ENCODE data around the gene G6PC1.
"Not testable (repeated sequence)": the region's sequence is repeated elsewhere in the genome, so short reads cannot be mapped to it uniquely, and the experiment has no call there.

The G6PC1 gene

DNA sequence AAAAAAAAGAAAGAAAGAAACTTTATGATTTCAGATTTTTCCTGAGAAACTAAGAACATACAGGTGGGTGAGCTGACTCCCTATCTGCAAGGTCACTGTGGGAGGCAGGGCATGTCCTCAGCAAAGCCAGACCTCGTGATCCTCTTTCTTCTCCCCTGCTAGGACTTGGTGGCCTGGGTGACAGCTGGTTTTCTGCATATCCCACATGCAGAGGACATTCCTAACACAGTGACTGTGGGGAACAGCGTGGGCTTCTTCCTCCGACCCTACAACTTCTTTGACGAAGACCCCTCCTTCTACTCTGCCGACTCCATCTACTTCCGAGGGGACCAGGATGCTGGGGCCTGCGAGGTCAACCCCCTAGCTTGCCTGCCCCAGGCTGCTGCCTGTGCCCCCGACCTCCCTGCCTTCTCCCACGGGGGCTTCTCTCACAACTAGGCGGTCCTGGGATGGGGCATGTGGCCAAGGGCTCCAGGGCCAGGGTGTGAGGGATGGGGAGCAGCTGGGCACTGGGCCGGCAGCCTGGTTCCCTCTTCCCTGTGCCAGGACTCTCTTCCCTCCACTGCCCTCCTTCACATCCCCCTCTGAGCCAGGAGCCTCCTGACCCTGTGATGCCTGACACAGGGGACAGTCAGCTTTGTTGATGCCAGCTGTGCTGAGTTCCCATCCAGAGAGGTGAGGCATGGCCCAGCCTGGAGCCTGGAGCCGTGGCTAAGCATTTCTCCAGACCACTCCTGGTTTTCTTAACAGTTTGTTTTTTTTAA, 26.5 kb upstream of the G6PC1 start:
- DNase-seq = not testable (repeated sequence)

DNA sequence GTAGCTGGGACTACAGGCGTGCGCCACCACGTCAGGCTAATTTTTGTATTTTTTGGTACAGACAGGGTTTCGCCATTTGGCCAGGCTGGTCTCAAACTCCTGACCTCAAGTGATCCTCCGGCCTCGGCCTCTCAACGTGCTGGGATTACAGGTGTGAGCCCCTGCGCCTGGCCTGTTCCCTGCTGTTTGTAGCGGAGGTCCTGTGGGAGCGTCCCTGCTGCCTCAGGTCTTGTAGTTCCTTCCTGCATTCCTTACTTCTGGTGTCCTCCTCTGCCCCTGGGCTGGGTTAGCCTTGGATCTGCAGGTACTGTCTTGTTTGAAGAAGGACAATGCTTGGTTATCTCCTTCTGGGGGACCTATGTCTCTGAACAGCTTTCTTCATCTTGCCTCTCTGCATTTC, 23.6 kb upstream of the G6PC1 start:
- DNase-seq = no peak

GRCh38 chr17:42878123-42878880, 22.3 kb upstream of the G6PC1 start:
- DNase-seq = no peak

- no peak for DNase-seq
Observed at GRCh38 chr17:42878924-42879595, 21.5 kb upstream of the G6PC1 start.

- DNase-seq = no peak
Observed at GRCh38 chr17:42879596-42879985, 21.0 kb upstream of the G6PC1 start.

- DNase-seq = no peak
Observed at GRCh38 chr17:42880776-42881310, 19.8 kb upstream of the G6PC1 start.

DNA sequence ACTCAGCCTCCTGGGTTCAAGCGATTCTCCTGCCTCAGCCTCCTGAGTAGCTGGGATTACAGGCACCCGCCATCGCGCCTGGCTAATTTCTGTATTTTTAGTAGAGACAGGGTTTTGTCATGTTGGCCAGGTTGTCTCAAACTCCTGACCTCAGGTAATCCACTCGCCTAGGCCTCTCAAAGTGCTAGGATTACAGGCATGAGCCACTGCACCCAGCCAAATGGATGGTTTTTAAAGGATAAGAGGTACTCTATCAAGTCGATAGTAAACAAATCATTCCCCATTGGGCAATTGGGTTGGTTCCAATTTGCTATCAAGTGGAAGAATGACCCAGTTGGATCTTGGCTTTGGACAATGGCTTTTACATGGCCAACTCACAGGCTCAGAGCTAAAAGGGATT, 18.9 kb upstream of the G6PC1 start:
- not testable (repeated sequence) for DNase-seq

DNA sequence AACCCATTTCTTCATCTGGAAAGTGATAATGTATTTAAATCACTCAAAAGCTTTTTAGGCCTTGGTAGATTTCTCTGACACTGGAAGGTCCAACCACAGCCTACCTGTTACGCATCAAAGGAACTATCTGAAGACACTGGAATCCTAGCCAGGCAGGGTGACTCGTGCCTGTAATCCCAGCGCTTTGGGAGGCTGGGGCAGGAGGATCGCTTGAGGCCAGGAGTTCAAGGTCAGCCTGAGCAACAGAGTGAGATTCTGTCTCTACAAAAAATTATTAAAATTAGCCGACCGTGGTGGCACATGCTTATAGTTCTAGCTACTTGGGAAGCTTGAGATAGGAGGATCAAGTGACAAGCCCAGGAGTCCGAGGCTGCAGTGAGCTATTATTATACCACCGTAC, 18.4 kb upstream of the G6PC1 start:
- no peak for DNase-seq

DNA sequence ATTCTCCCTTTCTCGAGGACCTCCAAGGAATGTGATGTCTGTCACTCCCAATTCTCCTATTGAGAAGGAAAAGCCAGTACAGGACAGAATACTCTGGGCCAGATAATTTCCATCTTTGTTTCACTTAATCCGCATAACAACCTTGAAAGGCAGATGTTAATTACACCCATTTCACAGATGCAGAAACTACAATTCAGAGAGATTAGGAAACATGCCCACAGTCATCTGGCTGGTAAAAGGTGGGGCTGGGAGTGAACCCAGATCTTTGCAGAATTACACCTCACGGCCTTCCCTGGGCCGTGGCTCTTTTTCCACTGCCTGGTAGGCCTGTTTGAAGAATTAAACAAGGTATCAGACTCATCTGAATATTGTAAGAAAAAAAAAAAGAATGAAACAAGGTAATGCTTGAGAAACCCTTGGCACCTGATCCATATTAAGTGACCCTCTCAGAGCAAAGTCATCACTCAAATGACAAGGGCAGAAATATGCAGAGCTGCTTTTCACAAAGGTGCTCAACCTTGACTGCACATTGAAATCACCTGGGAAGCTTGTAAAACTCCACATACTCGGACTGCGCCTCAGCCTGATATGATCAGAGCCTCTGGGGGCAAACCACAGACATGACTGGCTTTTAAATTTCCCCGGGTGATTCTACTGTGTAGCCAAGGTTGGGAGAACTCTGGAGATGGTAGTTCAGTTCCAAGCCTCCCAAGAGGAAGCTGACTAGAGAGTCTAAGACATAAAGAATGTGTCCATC, 16.6 kb upstream of the G6PC1 start:
- DNase-seq = no peak

- not testable (repeated sequence) for DNase-seq
Observed at GRCh38 chr17:42885806-42886205, 14.8 kb upstream of the G6PC1 start.

GRCh38 chr17:42886283-42887176, 14.1 kb upstream of the G6PC1 start:
- no peak for DNase-seq

DNA sequence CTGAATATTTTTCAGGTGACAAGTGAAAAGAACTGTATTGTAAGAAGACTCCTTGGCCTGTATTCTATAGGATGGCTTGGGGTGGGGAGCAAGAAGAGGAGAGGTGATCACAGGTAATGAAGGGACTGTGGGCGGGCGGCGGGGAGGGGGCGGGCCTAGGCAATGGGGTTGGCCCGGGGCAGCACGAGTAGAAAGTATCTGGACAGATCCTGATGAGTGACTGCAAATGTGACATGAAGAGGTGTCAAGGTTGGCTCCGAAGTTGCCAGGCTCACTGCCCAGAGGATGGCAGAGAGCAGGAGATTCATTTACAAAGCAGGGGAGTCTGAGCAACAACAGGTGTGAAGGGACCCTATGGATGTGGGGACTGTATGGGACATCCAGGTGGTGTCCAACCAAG, 10.8 kb upstream of the G6PC1 start:
- DNase-seq = no peak

DNA sequence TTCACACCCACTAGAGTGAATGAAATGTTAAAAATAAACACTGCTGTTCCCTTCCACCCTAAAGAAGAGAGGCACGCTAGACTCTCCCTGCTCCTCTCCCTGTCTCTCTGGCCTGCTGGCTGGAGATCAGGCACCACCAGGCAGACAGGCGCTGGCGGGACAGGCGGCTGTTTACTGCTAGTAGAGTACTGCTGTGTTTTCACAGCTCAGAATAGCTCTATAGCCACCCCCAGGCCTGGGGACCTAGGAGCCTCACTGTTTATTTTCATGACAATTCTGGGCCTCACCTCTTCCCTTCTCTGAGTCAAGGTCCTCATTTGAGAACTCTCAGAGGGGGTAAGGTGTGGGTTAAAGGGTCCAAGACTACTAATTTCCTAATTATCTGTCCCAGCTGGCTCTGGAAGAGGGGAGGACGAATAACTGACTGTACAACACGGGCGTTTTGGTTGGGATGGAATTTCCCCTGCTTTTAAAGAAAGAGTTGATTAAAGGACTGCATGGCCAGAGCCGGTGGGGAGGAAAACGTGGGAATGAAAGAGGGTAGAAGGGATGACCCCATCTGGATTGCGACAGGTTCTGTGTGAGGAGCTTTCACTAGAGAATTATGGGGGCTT, 9.0 kb upstream of the G6PC1 start:
- DNase-seq = peak; percentile 18 to 60

DNA sequence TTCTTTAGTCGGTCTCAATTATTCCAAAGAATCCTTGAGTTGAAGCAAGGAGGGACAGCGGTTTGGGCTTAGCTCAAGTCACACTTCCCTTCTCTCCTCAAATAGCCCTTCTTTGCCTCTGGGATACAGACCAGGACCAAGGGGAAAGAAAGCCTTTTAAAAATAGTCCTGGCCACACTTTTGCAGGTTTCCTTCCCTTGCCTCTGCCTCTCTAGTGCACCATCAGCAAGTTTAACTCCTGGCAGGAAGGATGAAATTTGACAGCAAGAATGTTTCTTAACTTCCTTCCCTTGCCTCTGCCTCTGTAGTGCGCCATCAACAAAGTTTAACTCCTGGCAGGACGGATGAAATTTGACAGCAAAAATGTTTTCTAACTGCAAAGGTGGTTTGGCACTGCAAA, 7.2 kb upstream of the G6PC1 start:
- DNase-seq = no peak

- DNase-seq = no peak
Observed at GRCh38 chr17:42894283-42895184, 6.1 kb upstream of the G6PC1 start.

GRCh38 chr17:42895185-42895555, 5.4 kb upstream of the G6PC1 start:
- DNase-seq = no peak

DNA sequence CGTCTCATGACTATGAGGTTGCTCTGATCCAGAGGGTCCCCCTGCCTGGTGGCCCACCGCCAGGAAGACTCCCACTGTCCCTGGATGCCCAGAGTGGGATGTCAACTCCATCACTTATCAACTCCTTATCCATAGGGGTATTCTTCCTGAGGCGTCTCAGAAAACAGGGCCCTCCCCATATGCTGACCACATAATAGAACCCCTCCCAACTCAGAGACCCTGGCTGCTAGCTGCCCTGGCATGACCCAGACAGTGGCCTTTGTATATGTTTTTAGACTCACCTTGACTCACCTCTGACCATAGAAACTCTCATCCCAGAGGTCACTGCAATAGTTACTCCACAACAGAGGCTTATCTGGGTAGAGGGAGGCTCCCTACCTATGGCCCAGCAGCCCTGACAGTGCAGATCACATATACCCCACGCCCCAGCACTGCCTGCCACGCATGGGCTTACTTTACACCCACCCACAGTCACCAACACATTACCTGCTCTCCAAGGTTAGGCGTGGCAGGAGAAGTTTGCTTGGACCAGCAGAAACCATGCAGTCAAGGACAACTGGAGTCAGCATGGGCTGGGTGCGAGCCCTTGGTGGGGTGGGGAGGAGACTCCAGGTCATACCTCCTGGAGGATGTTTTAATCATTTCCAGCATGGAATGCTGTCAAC, 2.3 kb upstream of the G6PC1 start:
- no peak for DNase-seq

DNA sequence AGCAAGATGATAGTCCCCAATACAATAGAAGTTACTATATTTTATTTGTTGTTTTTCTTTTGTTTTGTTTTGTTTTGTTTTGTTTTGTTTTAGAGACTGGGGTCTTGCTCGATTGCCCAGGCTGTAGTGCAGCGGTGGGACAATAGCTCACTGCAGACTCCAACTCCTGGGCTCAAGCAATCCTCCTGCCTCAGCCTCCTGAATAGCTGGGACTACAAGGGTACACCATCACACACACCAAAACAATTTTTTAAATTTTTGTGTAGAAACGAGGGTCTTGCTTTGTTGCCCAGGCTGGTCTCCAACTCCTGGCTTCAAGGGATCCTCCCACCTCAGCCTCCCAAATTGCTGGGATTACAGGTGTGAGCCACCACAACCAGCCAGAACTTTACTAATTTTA, 618 bp upstream of the G6PC1 start:
- DNase-seq = not testable (repeated sequence)

DNA sequence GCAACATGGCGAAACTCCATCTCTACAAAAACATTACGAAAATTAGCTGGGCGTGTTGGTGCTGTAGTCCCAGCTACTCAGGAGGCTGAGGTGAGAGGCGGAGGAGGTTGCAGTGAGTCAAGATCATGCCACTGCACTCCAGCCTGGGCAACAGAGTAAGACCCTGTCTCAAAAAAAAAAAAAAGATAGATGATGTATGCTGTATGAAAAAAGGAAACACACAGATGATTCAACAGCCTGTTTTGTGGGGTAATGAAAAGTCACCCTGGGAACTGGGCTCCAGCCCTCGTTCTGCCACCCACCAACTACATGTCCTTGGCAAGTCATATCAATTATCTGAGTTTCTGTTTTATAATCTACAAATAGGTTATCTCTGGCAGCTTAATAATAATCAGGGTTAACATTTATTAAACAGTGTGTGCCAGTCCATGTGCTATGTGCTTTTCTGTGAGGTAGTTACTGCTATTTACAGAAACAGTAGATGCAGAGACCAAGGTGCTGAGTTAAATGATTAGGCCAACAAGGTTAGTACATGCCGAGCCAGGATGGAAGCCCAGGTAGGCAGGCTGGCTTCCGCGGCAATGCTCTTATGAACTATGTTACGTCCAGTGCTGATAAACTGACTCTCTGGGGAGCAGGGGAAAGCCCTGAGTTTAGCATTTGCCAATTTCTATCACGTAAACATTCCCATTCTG, 1.1 kb downstream of the G6PC1 start:
- no peak for DNase-seq
